Measurements from ENCODE around the gene KCNA1.

DNA sequence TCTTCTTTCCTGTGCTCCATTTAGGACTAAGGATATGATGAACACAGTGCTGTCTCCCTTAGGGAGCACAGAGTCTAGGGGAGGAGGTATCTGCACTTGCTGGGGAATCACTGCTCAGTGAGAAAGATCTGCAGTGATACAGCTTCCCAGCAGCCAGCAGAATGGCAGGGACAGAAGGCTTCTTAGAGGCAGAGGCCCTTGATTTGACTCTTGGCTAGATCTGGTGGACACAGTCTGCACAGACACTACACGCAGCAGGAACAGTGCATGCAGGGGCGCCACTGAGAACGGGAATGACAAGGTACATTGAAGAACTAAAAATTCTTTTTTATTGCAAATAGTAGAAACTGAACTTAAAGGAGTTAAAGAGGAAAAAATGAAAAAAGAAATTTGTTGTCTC is 51.6 kb downstream of the KCNA1 start:
- TF ChIP-seq EZH2 (optimal IDR thresholded peaks at IDR 0.05; ENCODE audit: low read depth, low read length), result no peak
- TF ChIP-seq, protein P1, sequence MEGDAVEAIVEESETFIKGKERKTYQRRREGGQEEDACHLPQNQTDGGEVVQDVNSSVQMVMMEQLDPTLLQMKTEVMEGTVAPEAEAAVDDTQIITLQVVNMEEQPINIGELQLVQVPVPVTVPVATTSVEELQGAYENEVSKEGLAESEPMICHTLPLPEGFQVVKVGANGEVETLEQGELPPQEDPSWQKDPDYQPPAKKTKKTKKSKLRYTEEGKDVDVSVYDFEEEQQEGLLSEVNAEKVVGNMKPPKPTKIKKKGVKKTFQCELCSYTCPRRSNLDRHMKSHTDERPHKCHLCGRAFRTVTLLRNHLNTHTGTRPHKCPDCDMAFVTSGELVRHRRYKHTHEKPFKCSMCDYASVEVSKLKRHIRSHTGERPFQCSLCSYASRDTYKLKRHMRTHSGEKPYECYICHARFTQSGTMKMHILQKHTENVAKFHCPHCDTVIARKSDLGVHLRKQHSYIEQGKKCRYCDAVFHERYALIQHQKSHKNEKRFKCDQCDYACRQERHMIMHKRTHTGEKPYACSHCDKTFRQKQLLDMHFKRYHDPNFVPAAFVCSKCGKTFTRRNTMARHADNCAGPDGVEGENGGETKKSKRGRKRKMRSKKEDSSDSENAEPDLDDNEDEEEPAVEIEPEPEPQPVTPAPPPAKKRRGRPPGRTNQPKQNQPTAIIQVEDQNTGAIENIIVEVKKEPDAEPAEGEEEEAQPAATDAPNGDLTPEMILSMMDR (IDR thresholded peaks at IDR 0.05; ENCODE audit: low read length), result no peak
